H1 (cell line): ENCODE measurements around the gene QSOX2. TPM values are rescaled to one million over a fixed set of nuclear protein-coding genes. Genes with fewer than 3 reads are reported as not detected.

Source experiments
- CTCF ChIA-PET: fragments of 300-600 bp; sonication (Branson Sonifier 250); formaldehyde crosslinking; loops from one replicate; lab custom pipeline; 2021; ENCODE audit not compliant: partially characterized antibody; lab: Charles Lee
- POLR2A ChIA-PET: fragments of 300-600 bp; sonication (Branson Sonifier 250); formaldehyde crosslinking; loops from one replicate; lab custom pipeline; 2021; ENCODE audit warnings: inconsistent platforms; ENCODE audit not compliant: partially characterized antibody; lab: Charles Lee
- DNase-seq, 2 experiments: peaks; one replicate each; pipeline versions ENCODE4 v3.0.0 to v3.0.0-alpha.2; 2010 to 2022; ENCODE audit warnings: low spot score in 2 of 2, low read depth in 1 of 2, mixed read lengths in 1 of 2
- FAIRE-seq: peaks from 2 replicates; lab custom pipeline; 2011; peaks lifted over from hg19 to GRCh38; lab: Jason Lieb, UNC
- H2AFZ ChIP-seq: 2 replicates; pipeline ENCODE4 v1.8.1; 2012; ENCODE audit warnings: low read length, inconsistent platforms
- H2AK5ac ChIP-seq: 2 replicates; pipeline ENCODE4 v1.6.1; 2013; ENCODE audit warnings: low read depth, low read length
- H2BK120ac ChIP-seq: replicated peaks from 2 replicates; pipeline ENCODE3; 2013; ENCODE audit warnings: low read depth, low read length, inconsistent platforms
- H2BK12ac ChIP-seq: 2 replicates; pipeline ENCODE4 v1.6.1; 2013; ENCODE audit warnings: low read depth, low read length
- H2BK15ac ChIP-seq: 2 replicates; pipeline ENCODE4 v1.6.1; 2013; ENCODE audit warnings: low read length
- H2BK20ac ChIP-seq: 2 replicates; pipeline ENCODE4 v1.6.1; 2013; ENCODE audit warnings: low read length
- H2BK5ac ChIP-seq: 2 replicates; pipeline ENCODE4 v1.6.1; 2013; ENCODE audit warnings: low read depth, low read length
- H3K14ac ChIP-seq: 2 replicates; pipeline ENCODE4 v1.6.1; 2013; ENCODE audit warnings: inconsistent platforms; ENCODE audit not compliant: insufficient read length
- H3K18ac ChIP-seq: 2 replicates; pipeline ENCODE4 v1.6.1; 2013; ENCODE audit warnings: low read length; ENCODE audit errors: extremely low read depth
- H3K23ac ChIP-seq: 2 replicates; pipeline ENCODE4 v1.6.1; 2013; ENCODE audit warnings: inconsistent platforms; ENCODE audit not compliant: insufficient read length
- H3K23me2 ChIP-seq: 2 replicates; pipeline ENCODE4 v1.6.1; 2013; ENCODE audit warnings: low read depth, low read length
- H3K27ac ChIP-seq: 2 replicates; pipeline ENCODE4 v1.6.1; 2011; ENCODE audit warnings: low read depth, low read length, inconsistent platforms
- H3K27me3 ChIP-seq, 4 experiments: replicated peaks in 1 of 4; 1 replicate in 1 of 4; 2 replicates in 3 of 4; pipeline versions ENCODE4 v1.6.1 to v1.8.1; 2011 to 2013; ENCODE audit warnings: low read length in 3 of 4, mild to moderate bottlenecking in 3 of 4, inconsistent platforms in 2 of 4, mixed read lengths in 2 of 4, moderate library complexity in 1 of 4; ENCODE audit not compliant: control insufficient read depth in 3 of 4, insufficient read depth in 3 of 4; ENCODE audit errors: extremely low read depth in 1 of 4
- H3K36me3 ChIP-seq, 4 experiments: 2 replicates each; pipeline versions ENCODE4 v1.6.1 to v1.8.1; 2011 to 2013; ENCODE audit warnings: mild to moderate bottlenecking in 4 of 4, low read length in 3 of 4, moderate library complexity in 2 of 4, control low read depth in 1 of 4, inconsistent platforms in 1 of 4; ENCODE audit not compliant: insufficient read depth in 4 of 4, control insufficient read depth in 2 of 4
- H3K4ac ChIP-seq: replicated peaks from 2 replicates; pipeline ENCODE3; 2013; ENCODE audit warnings: low read length, low read depth, mixed read lengths, inconsistent platforms; ENCODE audit not compliant: insufficient read length
- H3K4me1 ChIP-seq, 4 experiments: replicated peaks in 1 of 4; 1 replicate in 1 of 4; 2 replicates in 3 of 4; pipeline versions ENCODE4 v1.6.1 to v1.8.1; 2011 to 2013; ENCODE audit warnings: low read length in 3 of 4, inconsistent platforms in 2 of 4, mixed read lengths in 1 of 4; ENCODE audit not compliant: insufficient read depth in 4 of 4, control insufficient read depth in 3 of 4
- H3K4me2 ChIP-seq, 2 experiments: 2 replicates each; pipeline versions ENCODE4 v1.6.1 to v1.8.1; 2011 to 2013; ENCODE audit warnings: low read depth in 2 of 2, low read length in 2 of 2, control low read depth in 1 of 2, inconsistent platforms in 1 of 2, mild to moderate bottlenecking in 1 of 2; ENCODE audit not compliant: insufficient read depth in 1 of 2
- H3K4me3 ChIP-seq, 4 experiments: fragments of 200-600, 300-600 bp in 1 of 4; sonication (generic), shearing (Covaris generic), sonication (Bioruptor Twin) in 1 of 4; 2 replicates each; pipeline versions ENCODE4 v1.5.1 to v1.8.1; 2011 to 2016; ENCODE audit warnings: low read length in 4 of 4, low read depth in 3 of 4, control low read depth in 2 of 4, inconsistent platforms in 2 of 4, mild to moderate bottlenecking in 2 of 4, mixed read lengths in 1 of 4, moderate library complexity in 1 of 4; ENCODE audit not compliant: insufficient read depth in 2 of 4; ENCODE audit errors: extremely low read depth in 1 of 4
- H3K56ac ChIP-seq: replicated peaks from 2 replicates; pipeline ENCODE3; 2013; ENCODE audit warnings: low read depth, mild to moderate bottlenecking, mixed read lengths, low read length, inconsistent platforms; ENCODE audit not compliant: insufficient read length
- H3K79me1 ChIP-seq: 2 replicates; pipeline ENCODE4 v1.6.1; 2013; ENCODE audit warnings: low read depth, low read length, control low read depth
- H3K79me2 ChIP-seq, 2 experiments: 2 replicates each; pipeline versions ENCODE4 v1.6.1 to v1.8.1; 2012 to 2013; ENCODE audit warnings: low read length in 2 of 2, mild to moderate bottlenecking in 2 of 2, inconsistent platforms in 1 of 2; ENCODE audit not compliant: insufficient read depth in 2 of 2, control insufficient read depth in 1 of 2
- H3K9ac ChIP-seq, 4 experiments: replicated peaks in 1 of 4; 1 replicate in 1 of 4; 2 replicates in 3 of 4; pipeline versions ENCODE4 v1.6.1 to v1.8.1; 2011 to 2013; ENCODE audit warnings: low read depth in 3 of 4, low read length in 3 of 4, control low read depth in 2 of 4, mild to moderate bottlenecking in 2 of 4, moderate library complexity in 2 of 4, inconsistent platforms in 1 of 4; ENCODE audit errors: extremely low read depth in 1 of 4
- H3K9me3 ChIP-seq, 2 experiments: 2 replicates each; pipeline versions ENCODE4 v1.6.1 to v1.8.1; 2012 to 2013; ENCODE audit warnings: mild to moderate bottlenecking in 2 of 2, moderate library complexity in 2 of 2, control low read depth in 1 of 2, inconsistent platforms in 1 of 2, low read depth in 1 of 2, low read length in 1 of 2, mixed read lengths in 1 of 2; ENCODE audit not compliant: insufficient read depth in 2 of 2
- H4K20me1 ChIP-seq, 2 experiments: replicated peaks in 1 of 2; 2 replicates each; pipeline versions ENCODE3 to v1.8.1; 2011 to 2013; ENCODE audit warnings: inconsistent platforms in 2 of 2, low read length in 2 of 2, mild to moderate bottlenecking in 1 of 2; ENCODE audit not compliant: insufficient read depth in 2 of 2, control insufficient read depth in 1 of 2
- H4K5ac ChIP-seq: 2 replicates; pipeline ENCODE4 v1.6.1; 2013; ENCODE audit warnings: low read length, low read depth, mixed read lengths, inconsistent platforms; ENCODE audit not compliant: insufficient read length
- H4K8ac ChIP-seq: 2 replicates; pipeline ENCODE4 v1.8.0; 2013; ENCODE audit warnings: mild to moderate bottlenecking, moderate library complexity, low read length, inconsistent platforms; ENCODE audit not compliant: insufficient read depth; ENCODE audit errors: extremely low read depth
- H4K91ac ChIP-seq: replicated peaks from 2 replicates; pipeline ENCODE3; 2013; ENCODE audit warnings: low read length, mixed read lengths, inconsistent platforms; ENCODE audit not compliant: insufficient read length
- ATF3 ChIP-seq: IDR thresholded peaks from 2 replicates; pipeline ENCODE4 v1.6.1; 2011; ENCODE audit warnings: low read depth, mild to moderate bottlenecking, low read length; ENCODE audit not compliant: insufficient read depth
- BCL11A ChIP-seq, 2 experiments: IDR thresholded peaks; one replicate each; pipeline ENCODE4 v1.6.1; 2011; ENCODE audit warnings: low read depth in 2 of 2, low read length in 2 of 2, mild to moderate bottlenecking in 2 of 2
- CHD1 ChIP-seq: IDR thresholded peaks from 2 replicates; pipeline ENCODE4 v1.6.1; 2012; ENCODE audit warnings: low read depth, low read length, improper control_type of control experiment
- EP300 ChIP-seq, 2 experiments: IDR thresholded peaks; 1 replicate in 1 of 2; 2 replicates in 1 of 2; pipeline ENCODE4 v1.6.1; 2011 to 2012; ENCODE audit warnings: low read depth in 2 of 2, low read length in 2 of 2, mild to moderate bottlenecking in 2 of 2, borderline replicate concordance in 1 of 2, inconsistent platforms in 1 of 2, moderate library complexity in 1 of 2
- FOSL1 ChIP-seq: IDR thresholded peaks from 2 replicates; pipeline ENCODE4 v1.6.1; 2011; ENCODE audit warnings: mild to moderate bottlenecking, low read depth, low read length, moderate library complexity; ENCODE audit not compliant: insufficient read depth
- MAFK ChIP-seq: IDR thresholded peaks from 2 replicates; pipeline ENCODE4 v1.6.1; 2012; ENCODE audit warnings: low read depth, mild to moderate bottlenecking, improper control_type of control experiment, low read length
- POU5F1 ChIP-seq: IDR thresholded peaks from 2 replicates; pipeline ENCODE4 v1.6.1; 2011; ENCODE audit warnings: low read depth, mild to moderate bottlenecking, low read length, moderate library complexity
- RXRA ChIP-seq: IDR thresholded peaks from 2 replicates; pipeline ENCODE4 v1.6.1; 2011; ENCODE audit warnings: low read depth, mild to moderate bottlenecking, low read length, moderate library complexity; ENCODE audit not compliant: insufficient read depth
- SIX5 ChIP-seq: IDR thresholded peaks from 2 replicates; pipeline ENCODE4 v1.6.1; 2011; ENCODE audit warnings: mild to moderate bottlenecking, low read depth, low read length
- SRF ChIP-seq: IDR thresholded peaks from 2 replicates; pipeline ENCODE4 v1.6.1; 2011; ENCODE audit warnings: mild to moderate bottlenecking, low read depth, low read length, moderate library complexity
- TBP ChIP-seq: IDR thresholded peaks from 2 replicates; pipeline ENCODE4 v1.6.1; 2011; ENCODE audit warnings: low read depth, low read length, improper control_type of control experiment
- WGBS, 2 experiments: shearing (Covaris generic) in 1 of 2; methylation state at CpG; one replicate each; pipeline versions ENCODE4 v1.1.6 to v1.1.7; 2013 to 2015; ENCODE audit warnings: low lambda C conversion rate in 2 of 2, mixed read lengths in 2 of 2, inconsistent platforms in 1 of 2, low coverage in 1 of 2, missing lambda C conversion rate in 1 of 2; ENCODE audit not compliant: insufficient replicate concordance in 2 of 2, insufficient coverage in 1 of 2, insufficient read length in 1 of 2; ENCODE audit errors: extremely low coverage in 1 of 2, missing lambda C conversion rate in 1 of 2; 5-methylcytosine and 5-hydroxymethylcytosine counted together
- polyA plus RNA-seq, 7 experiments: library from polyadenylated mRNA; depleted of rRNA in 3 of 7; stranded (reverse) in 5 of 7; unstranded in 2 of 7; fragments of >200 nt in 5 of 7; fragments of 200-250 nt in 2 of 7; gene quantifications; 1 replicate in 5 of 7; 2 replicates in 1 of 7; 4 replicates in 1 of 7; pipeline versions ENCODE4 v1.2.1 to v1.2.3, GENCODE V29; 2011 to 2013; ENCODE audit warnings: missing spikeins in 2 of 7, mixed read lengths in 2 of 7
- total RNA-seq: library from RNA; stranded (reverse); fragmentation: NEBNext Ultra II Directional; extraction: Animal tissue kit (Norgen Biotek cat#: 25700); gene quantifications from 2 replicates; pipeline ENCODE4 v1.2.1, GENCODE V29; 2021

Gene QSOX2
- total and polyA plus RNA-seq, 2 of the 8 experiments (the other 6 are each of a cell fraction or from before 2014, with no cell fraction given): 18.0 to 28.6 TPM

DNA sequence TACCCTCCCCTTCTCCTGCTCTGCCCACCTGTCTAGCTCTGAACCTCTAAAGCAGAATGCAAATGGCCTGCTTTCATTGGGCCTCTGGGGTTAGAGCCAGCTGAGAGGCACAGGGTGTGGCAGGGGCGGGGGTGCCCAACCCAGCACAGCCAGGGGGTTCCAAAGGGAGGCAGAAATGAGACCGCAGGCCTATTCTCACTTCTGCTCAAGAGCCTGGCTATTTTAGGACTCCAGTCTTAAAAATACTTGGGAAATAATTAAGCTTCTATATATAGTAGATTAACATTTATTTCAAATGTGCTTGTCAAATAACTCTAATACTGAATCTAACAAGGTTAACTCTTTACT lies 5.7 kb downstream of the QSOX2 start:
- FAIRE-seq: no peak
- Histone ChIP-seq H3K9ac (no peak overlapping the region), H4K20me1 (peaks cover 25 to 39% of the 10 kb centered on the region in 2 experiments), H3K27me3 (no peaks in the 10 kb centered on the region), H3K23me2 (no peaks in the 10 kb centered on the region; the same call in 1 of the 2 replicates), H2AFZ (no peak overlapping the region), H3K4ac (no peak overlapping the region), H3K4me1 (peaks cover 3 to 12% (median 8%) of the 10 kb centered on the region in 4 experiments; a peak in 6 of 7 replicates), H3K18ac (no peak overlapping the region), H3K79me2 (peaks cover 15 to 85% of the 10 kb centered on the region in 2 experiments), H3K4me3 (no peak overlapping the region), H3K9me3 (no peaks in the 10 kb centered on the region), H2BK15ac (no peak overlapping the region), H3K36me3 (peaks cover 0 to 14% (median 4%) of the 10 kb centered on the region in 4 experiments; a peak in 4 of 8 replicates)
- WGBS, 2 experiments: 93% methylated on average over 2 of the region's 2 CpGs; no CpG with 5 or more reads in 1 of the 2 experiments
- TF ChIP-seq BCL11A (IDR thresholded peaks at IDR 0.05; ENCODE audit: low read depth in 2 of 2, low read length in 2 of 2) (no peak), ATF3 (no peak), POU5F1 (no peak), CHD1 (no peak), TBP (no peak), SRF (no peak), SIX5 (no peak), FOSL1 (no peak), EP300 (IDR thresholded peaks at IDR 0.05; ENCODE audit: borderline replicate concordance in 1 of 2, low read depth in 2 of 2, low read length in 2 of 2) (no peak), MAFK (no peak), RXRA (no peak)
- TF ChIP-seq, all 59 proteins: peak for 0
- Histone ChIP-seq H3K27ac (no peak overlapping the region), H3K56ac (no peak overlapping the region), H2BK120ac (no peak overlapping the region), H4K91ac (no peak overlapping the region), H2AK5ac (no peak overlapping the region), H3K23ac (no peak overlapping the region), H3K79me1 (peaks cover 36% of the 10 kb centered on the region), H2BK5ac (no peak overlapping the region; the same call in 1 of the 2 replicates), H4K8ac (no peak overlapping the region), H2BK20ac (no peak overlapping the region), H2BK12ac (no peak overlapping the region), H3K4me2 (no peak overlapping the region), H4K5ac (no peak overlapping the region), H3K14ac (no peak overlapping the region)
- POLR2A ChIA-PET: interaction anchor here (1.0 to 1.2 kb wide), 2 partner anchors 23 to 26 kb away, joined by 3 read pairs; no protein-coding TSS in a partner anchor
- CTCF ChIA-PET: interaction anchor here (0.8 to 2.6 kb wide), 4 partner anchors 13 to 118 kb away, joined by 4 to 10 read pairs (median 4); no protein-coding TSS in a partner anchor
- no peak for DNase-seq
